Right lobe of liver (tissue), 4 donors: Measurements from ENCODE around the gene RHBDF1.

Experiments
- POLR2A ChIP-seq: fragments of 450-650 bp; IDR thresholded peaks from one replicate; pipeline ENCODE4 v1.6.1; 2017; ENCODE audit warnings: antibody characterized with exemption, mild to moderate bottlenecking
- TF ChIP-seq, protein P1 (sequence below), 4 donors: fragments of 200-600 bp in 3 of 4; fragments of 450-650 bp in 1 of 4; IDR thresholded peaks; one replicate each; pipeline versions ENCODE4 v1.5.1 to v1.8.0; 2016 to 2022; ENCODE audit warnings: antibody characterized with exemption in 4 of 4, mild to moderate bottlenecking in 2 of 4
- donor health status: DM: no; HTN: no; CAD: no.
- donor health status: DM: no; HTN: no; CAD: no.
- donor health status: DM: no; HTN: yes; CAD: no.

DNA sequence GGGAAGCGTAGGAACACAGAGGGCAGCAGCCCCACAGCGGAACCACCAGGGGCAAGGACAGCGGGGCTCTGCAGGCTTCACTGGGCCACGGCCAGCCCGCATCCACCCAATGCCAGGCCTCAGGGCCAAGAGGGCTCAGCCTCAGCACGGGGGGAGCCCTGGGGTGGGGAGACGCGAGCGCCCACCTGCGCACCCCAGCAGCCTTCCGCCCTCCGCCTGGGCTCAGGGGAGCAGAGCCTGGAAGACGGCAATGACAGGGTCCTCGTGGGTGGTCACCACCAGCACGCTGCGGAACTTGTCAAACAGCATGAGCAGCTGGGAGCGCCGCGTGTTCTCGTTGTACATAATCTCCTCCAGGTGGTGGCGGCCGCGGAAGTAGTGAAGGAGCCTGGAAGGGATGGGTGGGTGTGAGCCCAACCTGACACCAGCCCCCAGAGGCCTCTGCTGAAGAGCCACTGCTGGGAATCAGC lies 14.1 kb upstream of the RHBDF1 start:
- no peak for TF ChIP-seq POLR2A
- TF ChIP-seq, protein P1, sequence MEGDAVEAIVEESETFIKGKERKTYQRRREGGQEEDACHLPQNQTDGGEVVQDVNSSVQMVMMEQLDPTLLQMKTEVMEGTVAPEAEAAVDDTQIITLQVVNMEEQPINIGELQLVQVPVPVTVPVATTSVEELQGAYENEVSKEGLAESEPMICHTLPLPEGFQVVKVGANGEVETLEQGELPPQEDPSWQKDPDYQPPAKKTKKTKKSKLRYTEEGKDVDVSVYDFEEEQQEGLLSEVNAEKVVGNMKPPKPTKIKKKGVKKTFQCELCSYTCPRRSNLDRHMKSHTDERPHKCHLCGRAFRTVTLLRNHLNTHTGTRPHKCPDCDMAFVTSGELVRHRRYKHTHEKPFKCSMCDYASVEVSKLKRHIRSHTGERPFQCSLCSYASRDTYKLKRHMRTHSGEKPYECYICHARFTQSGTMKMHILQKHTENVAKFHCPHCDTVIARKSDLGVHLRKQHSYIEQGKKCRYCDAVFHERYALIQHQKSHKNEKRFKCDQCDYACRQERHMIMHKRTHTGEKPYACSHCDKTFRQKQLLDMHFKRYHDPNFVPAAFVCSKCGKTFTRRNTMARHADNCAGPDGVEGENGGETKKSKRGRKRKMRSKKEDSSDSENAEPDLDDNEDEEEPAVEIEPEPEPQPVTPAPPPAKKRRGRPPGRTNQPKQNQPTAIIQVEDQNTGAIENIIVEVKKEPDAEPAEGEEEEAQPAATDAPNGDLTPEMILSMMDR (IDR thresholded peaks at IDR 0.05): no peak
